ENCODE data around the gene GPC1. TPM values are rescaled to one million over a fixed set of nuclear protein-coding genes. Genes with fewer than 3 reads are reported as not detected.

The GPC1 gene
- total RNA-seq, 3 donors from 2014 or later = 12.4 to 29.2 (median 15.4) TPM

DNA sequence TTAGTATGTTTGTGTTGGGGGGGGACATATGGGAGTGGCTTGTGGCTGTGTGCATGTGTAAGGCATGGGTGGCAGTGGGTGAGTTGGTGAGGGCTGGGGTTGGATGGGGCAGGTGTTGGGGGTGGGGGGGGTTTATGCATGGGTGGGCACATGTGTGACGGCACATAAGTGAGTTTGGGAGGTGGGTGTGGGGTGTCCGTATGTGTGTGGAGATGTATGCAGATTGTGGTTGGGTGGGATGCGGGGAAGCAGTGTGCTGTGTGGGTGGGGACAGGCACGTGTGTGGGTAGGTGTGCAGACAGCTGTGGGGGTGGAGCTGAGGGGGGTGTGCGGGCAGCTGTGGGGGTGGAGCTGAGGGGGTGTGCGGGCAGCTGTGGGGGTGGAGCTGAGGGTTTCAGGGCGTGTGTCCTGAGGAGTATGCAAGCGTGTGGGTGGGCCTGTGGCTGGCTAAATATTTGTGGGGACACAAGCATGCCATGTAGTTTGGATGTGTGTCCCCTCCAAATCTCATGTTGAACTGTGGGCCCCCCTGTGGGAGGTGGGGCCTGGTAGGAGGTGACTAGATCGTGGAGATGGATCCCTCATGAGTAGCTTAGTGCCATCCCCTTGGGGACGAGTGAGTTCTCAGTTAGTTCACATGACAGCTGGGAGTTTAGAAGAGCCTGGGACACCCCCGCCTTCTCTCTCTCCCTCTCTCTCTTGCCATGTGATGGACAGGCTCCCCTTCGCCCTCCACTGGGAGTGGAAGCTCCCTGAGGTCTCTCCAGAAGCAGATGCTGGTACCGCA lies 62.9 kb downstream of the GPC1 start:
- TF ChIP-seq, protein P1, sequence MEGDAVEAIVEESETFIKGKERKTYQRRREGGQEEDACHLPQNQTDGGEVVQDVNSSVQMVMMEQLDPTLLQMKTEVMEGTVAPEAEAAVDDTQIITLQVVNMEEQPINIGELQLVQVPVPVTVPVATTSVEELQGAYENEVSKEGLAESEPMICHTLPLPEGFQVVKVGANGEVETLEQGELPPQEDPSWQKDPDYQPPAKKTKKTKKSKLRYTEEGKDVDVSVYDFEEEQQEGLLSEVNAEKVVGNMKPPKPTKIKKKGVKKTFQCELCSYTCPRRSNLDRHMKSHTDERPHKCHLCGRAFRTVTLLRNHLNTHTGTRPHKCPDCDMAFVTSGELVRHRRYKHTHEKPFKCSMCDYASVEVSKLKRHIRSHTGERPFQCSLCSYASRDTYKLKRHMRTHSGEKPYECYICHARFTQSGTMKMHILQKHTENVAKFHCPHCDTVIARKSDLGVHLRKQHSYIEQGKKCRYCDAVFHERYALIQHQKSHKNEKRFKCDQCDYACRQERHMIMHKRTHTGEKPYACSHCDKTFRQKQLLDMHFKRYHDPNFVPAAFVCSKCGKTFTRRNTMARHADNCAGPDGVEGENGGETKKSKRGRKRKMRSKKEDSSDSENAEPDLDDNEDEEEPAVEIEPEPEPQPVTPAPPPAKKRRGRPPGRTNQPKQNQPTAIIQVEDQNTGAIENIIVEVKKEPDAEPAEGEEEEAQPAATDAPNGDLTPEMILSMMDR (IDR thresholded peaks at IDR 0.05) = no peak
- Histone ChIP-seq H3K36me3 (ENCODE audit: low read depth) (no peaks in the 10 kb centered on the region), H3K4me3 (no peak overlapping the region), H3K4me1 (ENCODE audit: low read depth) (no peaks in the 10 kb centered on the region), H3K9me3 (no peaks in the 10 kb centered on the region)
- ATAC-seq (no peak), DNase-seq (no peak)
- intact Hi-C loops (cut with DNase I, micrococcal nuclease) = no loop called here

DNA sequence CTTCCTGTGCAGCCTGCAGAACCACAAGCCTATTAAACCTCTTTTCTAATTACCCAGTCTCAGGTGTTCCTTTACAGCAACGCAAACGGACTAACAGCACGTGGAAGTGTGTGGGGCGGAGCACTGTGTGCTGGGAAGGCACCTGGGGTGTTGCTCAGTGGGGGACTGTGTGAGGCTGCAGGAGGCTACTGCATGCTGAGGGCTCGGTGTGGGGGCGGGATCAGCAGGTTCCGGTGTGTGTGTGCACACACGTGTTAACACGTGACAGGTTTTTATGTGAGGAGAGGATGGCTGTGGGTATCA lies 63.4 kb downstream of the GPC1 start:
- intact Hi-C loops (cut with DNase I, micrococcal nuclease) = no loop called here
- TF ChIP-seq, protein P1 (IDR thresholded peaks at IDR 0.05) = no peak

DNA sequence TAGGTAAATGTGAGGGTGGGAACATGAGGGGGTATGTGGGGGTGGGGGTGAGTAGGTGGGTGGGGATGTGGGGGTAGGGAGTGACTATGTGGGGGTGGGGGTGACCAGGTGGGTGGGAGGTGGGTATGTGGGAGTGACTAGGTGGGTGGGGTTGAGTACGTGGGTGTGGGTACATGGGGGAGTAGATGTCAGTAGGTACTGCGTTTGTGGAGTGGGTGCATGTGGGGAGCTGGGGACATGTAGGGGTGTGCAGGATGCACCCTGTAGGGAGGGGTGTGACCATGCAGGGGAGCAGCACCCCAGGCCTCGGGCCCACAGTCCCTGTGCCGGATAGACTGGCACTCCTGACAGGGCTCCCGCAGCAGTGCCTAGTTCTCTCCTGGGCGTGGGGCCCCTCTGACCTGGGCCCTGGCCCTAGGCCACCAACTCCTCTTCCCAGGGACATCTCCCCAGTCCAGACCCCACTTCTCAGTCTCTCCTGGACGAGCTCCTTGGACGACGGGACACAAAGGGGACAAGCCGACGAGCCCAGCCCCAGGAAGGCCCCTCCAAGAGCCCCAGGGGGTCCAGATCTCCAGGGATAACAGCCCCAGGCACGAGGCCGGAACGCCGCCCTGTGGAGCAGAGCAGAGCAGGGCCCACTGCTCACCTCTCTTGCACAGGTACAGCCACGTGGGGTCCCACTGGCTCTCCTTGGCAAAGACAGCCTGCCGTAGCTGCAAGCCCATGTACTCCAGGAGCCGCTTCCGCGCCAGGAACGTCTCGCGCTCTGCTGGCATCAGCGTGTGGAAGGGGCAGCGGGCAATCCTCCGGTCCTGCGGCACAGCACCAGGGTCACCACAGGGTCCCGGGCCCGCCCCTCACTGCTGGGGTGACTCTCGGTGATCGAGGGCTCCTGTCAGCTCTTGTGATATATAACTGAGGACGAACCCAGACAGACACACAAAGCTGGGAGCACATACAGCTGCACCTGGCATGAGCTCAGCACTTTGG lies 64.1 kb downstream of the GPC1 start:
- intact Hi-C loops (cut with DNase I, micrococcal nuclease) = no loop called here
- TF ChIP-seq, protein P1 (IDR thresholded peaks at IDR 0.05) = no peak
- Histone ChIP-seq H3K9me3 (no peaks in the 10 kb centered on the region), H3K4me1 (ENCODE audit: low read depth) (no peaks in the 10 kb centered on the region), H3K4me3 (no peak overlapping the region), H3K36me3 (ENCODE audit: low read depth) (no peaks in the 10 kb centered on the region)
- DNase-seq = no peak
- no peak for ATAC-seq

More for the DNA sequence above, 63.4 kb downstream of the GPC1 start:
- no peak for ATAC-seq
- Histone ChIP-seq H3K4me1 (ENCODE audit: low read depth) (no peaks in the 10 kb centered on the region), H3K36me3 (ENCODE audit: low read depth) (no peaks in the 10 kb centered on the region), H3K4me3 (no peak overlapping the region), H3K9me3 (no peaks in the 10 kb centered on the region)
- no peak for DNase-seq

DNA sequence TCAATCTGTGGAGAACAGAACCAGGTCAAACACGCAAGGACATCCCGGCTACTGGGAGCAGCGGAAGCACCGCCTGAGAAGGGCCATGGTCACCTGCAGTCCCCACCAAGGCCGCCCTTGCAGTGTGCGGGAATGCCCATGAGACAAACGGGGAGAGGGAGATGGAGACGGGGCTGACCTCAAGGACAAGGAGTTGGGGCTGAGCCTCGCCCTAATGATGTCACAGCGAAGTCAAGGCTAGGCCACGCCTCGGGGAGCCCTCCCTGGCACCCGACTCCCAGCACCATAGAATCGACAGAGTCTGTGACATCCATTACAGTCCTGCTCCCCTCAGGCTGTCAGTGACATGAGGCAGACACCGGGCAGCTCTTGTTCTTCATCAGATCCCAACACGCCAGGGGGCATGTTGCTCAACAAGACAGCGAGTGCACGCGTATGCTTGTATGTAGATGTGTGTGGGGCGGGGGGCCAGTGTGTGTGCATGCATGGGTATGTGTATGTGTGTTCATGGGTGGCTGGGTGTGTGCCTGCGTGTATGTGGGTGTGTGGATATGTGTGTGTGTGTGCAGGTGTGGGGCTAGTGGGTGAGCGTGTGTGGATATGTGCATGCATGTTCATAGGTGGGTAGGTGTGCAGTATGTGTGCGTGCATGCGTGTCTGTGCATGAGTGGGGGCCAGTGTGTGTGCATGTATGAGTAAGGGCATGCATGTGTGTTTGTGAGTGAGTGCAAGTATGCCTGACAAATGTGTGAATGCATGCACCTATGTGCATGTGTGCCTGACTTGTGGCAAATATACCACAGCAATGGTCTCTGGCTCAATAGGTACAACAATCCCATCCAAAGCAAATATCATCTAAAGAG lies 65.3 kb downstream of the GPC1 start:
- H3K9me3 ChIP-seq = no peaks in the 10 kb centered on the region
- ATAC-seq (no peak), DNase-seq (no peak)
- H3K36me3 ChIP-seq (ENCODE audit: low read depth) = no peaks in the 10 kb centered on the region
- no peaks in the 10 kb centered on the region for H3K4me1 ChIP-seq (ENCODE audit: low read depth)
- no peak overlapping the region for H3K4me3 ChIP-seq
- TF ChIP-seq, protein P1 (IDR thresholded peaks at IDR 0.05) = no peak
- intact Hi-C loops (cut with DNase I, micrococcal nuclease) = no loop called here

DNA sequence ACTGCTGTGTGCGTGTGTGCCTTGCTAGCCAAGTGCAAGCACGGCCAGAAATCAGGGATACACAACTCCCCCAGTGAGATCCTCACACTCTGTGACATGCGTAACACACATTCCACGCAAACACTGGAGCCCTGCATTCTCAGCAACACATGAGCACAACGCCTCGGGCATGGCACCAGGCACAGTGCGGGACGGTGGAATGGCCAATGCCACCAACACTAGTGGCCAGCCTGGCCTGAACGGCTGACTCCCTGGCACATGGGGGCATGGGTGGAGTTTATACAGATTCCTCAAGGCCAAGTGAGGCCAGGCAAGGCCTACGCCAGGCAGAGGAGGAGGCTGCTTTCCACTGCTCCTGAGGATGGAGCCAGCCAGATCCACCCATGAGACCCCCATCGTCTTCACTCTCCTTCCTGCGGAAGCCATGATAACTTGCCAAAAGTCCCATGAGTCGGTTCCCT lies 66.1 kb downstream of the GPC1 start:
- DNase-seq (no peak), ATAC-seq (no peak)
- H3K4me1 ChIP-seq (ENCODE audit: low read depth) = no peaks in the 10 kb centered on the region
- no peak overlapping the region for H3K4me3 ChIP-seq
- H3K9me3 ChIP-seq = no peaks in the 10 kb centered on the region
- intact Hi-C loops (cut with DNase I, micrococcal nuclease) = no loop called here
- no peaks in the 10 kb centered on the region for H3K36me3 ChIP-seq (ENCODE audit: low read depth)
- TF ChIP-seq, protein P1 (IDR thresholded peaks at IDR 0.05) = no peak

Measured in mucosa of descending colon (tissue), 3 donors.